Peyer's patch (tissue), 4 donors: ENCODE data around the gene FKTN.

ENCODE experiments used
- POLR2A ChIP-seq, 2 donors: fragments of 450-650 bp; IDR thresholded peaks; one replicate each; pipeline ENCODE4 v1.5.1; 2017; ENCODE audit warnings: antibody characterized with exemption in 2 of 2, mild to moderate bottlenecking in 2 of 2, moderate library complexity in 2 of 2
- TF ChIP-seq, protein P1 (sequence below), 6 experiments: fragments of 450-650 bp in 4 of 6; fragments of 200-600 bp in 2 of 6; sonication (generic) in 1 of 6; IDR thresholded peaks; one replicate each; pipeline ENCODE4 v1.5.1; 2017 to 2019; ENCODE audit warnings: antibody characterized with exemption in 6 of 6, mild to moderate bottlenecking in 3 of 6, moderate library complexity in 1 of 6

DNA sequence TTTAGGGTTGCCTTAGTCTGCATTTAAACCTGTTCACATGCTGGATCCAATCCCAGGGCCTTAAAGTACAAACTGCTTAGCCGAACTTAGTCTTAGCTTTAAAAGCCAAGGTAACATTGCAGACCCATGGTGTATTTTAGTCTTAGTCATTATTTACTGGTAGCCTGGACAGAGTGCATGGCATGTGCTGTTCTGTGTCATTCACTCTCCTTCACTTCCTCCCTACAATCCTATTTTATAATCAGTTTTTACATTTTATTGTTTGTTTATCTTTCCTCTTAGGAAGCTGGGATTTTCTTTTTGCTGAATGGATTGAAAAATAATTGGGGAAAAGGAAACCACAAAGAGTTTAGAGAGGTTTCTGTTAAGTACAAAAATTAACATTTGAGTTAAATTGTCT lies 74.9 kb downstream of the FKTN start:
- TF ChIP-seq, protein P1, sequence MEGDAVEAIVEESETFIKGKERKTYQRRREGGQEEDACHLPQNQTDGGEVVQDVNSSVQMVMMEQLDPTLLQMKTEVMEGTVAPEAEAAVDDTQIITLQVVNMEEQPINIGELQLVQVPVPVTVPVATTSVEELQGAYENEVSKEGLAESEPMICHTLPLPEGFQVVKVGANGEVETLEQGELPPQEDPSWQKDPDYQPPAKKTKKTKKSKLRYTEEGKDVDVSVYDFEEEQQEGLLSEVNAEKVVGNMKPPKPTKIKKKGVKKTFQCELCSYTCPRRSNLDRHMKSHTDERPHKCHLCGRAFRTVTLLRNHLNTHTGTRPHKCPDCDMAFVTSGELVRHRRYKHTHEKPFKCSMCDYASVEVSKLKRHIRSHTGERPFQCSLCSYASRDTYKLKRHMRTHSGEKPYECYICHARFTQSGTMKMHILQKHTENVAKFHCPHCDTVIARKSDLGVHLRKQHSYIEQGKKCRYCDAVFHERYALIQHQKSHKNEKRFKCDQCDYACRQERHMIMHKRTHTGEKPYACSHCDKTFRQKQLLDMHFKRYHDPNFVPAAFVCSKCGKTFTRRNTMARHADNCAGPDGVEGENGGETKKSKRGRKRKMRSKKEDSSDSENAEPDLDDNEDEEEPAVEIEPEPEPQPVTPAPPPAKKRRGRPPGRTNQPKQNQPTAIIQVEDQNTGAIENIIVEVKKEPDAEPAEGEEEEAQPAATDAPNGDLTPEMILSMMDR (IDR thresholded peaks at IDR 0.05): no peak
- TF ChIP-seq POLR2A (IDR thresholded peaks at IDR 0.05): no peak
